Adrenal gland (tissue), 12 donors: Measurements from ENCODE around the gene ARHGAP30. TPM values are rescaled to one million over a fixed set of nuclear protein-coding genes. Genes with fewer than 3 reads are reported as not detected.

ENCODE experiments used
- DNase-seq, 7 donors: peaks; one replicate each; pipeline ENCODE4 v3.0.0-alpha.2; 2019 to 2020
- H3K27ac ChIP-seq, 5 donors: fragments of 200-600 bp; sonication (generic) in 4 of 5; 1 replicate in 3 of 5; 2 replicates in 2 of 5; pipeline versions ENCODE4 v1.5.1 to v1.8.0; 2016 to 2020; ENCODE audit warnings: mild to moderate bottlenecking in 1 of 5
- H3K27me3 ChIP-seq: fragments of 200-600 bp; 2 replicates; pipeline ENCODE4 v1.8.0; 2021
- H3K36me3 ChIP-seq, 2 donors: fragments of 200-600 bp; replicated peaks in 1 of 2; 1 replicate in 1 of 2; 2 replicates in 1 of 2; pipeline versions ENCODE4 v1.5.1 to v1.8.0; 2018 to 2022
- H3K4me1 ChIP-seq, 2 donors: fragments of 200-600 bp; replicated peaks in 1 of 2; 1 replicate in 1 of 2; 2 replicates in 1 of 2; pipeline versions ENCODE4 v1.5.1 to v1.8.0; 2018 to 2021
- H3K4me3 ChIP-seq, 4 donors: fragments of 200-600 bp; sonication (generic) in 3 of 4; one replicate each; pipeline ENCODE4 v1.5.1; 2016 to 2018
- H3K9me3 ChIP-seq, 3 donors: fragments of 200-600 bp; sonication (generic) in 1 of 3; replicated peaks in 1 of 3; 1 replicate in 2 of 3; 2 replicates in 1 of 3; pipeline versions ENCODE4 v1.5.1 to v1.8.0; 2016 to 2021
- CTCF ChIP-seq, 6 experiments: fragments of 450-650 bp in 4 of 6; fragments of 200-600 bp in 2 of 6; sonication (generic) in 1 of 6; IDR thresholded peaks; 1 replicate in 5 of 6; 2 replicates in 1 of 6; pipeline versions ENCODE4 v1.5.1 to v1.8.0; 2016 to 2021; ENCODE audit warnings: antibody characterized with exemption in 6 of 6, mild to moderate bottlenecking in 2 of 6, moderate library complexity in 1 of 6
- POLR2A ChIP-seq, 2 donors: fragments of 450-650 bp; IDR thresholded peaks; one replicate each; pipeline ENCODE4 v1.6.1; 2017; ENCODE audit warnings: antibody characterized with exemption in 2 of 2, mild to moderate bottlenecking in 2 of 2, moderate library complexity in 1 of 2
- WGBS, 4 donors: extraction: QIAGEN DNeasy Blood & Tissue Kit in 2 of 4; methylation state at CpG; one replicate each; pipeline versions ENCODE4 v1.1.5 to v1.1.7; 2013 to 2017; 5-methylcytosine and 5-hydroxymethylcytosine counted together
- intact Hi-C, 2 donors: fragments of 100-400 bp; cut with DNase I; formaldehyde crosslinking; loops; one replicate each; pipeline versions ENCODE4 v1.14.1 to v1.15.0; 2022 to 2023
- polyA plus RNA-seq, 3 donors: library from polyadenylated mRNA; stranded (reverse); fragments of 200-250 nt in 2 of 3; fragments of 350-450 nt in 1 of 3; fragmentation: Illumina TruSeq in 1 of 3; extraction: RNeasy Lipid Tissue Mini Kit (QIAGEN cat#74804) in 1 of 3; gene quantifications; one replicate each; pipeline ENCODE4 v1.2.3, GENCODE V29; 2013 to 2014
- total RNA-seq, 9 donors: library from RNA; depleted of rRNA in 4 of 9; stranded (reverse); fragments of >200 nt in 4 of 9; fragments of 120-200 nt in 1 of 9; fragmentation: NEBNext Ultra II Directional in 1 of 9; extraction: Animal tissue kit (Norgen Biotek cat#: 25700) in 1 of 9; gene quantifications; one replicate each; pipeline versions ENCODE4 v1.1.0 to v1.2.4, GENCODE V29; 2013 to 2023
- donor health status: healthy with polysubstance abuse.
- donor health status: Bipolar disorder and iron deficiency.
- donor health status: DM: yes; HTN: yes; CAD: no.
- donor health status: DM: no; HTN: no; CAD: no.
- donor health status: DM: no; HTN: no; CAD: no.
- donor health status: DM: yes; HTN: yes; CAD: no.

The ARHGAP30 gene
- total and polyA plus RNA-seq, 12 donors, result 0.89 to 17.5 (median 9.9) TPM

GRCh38 chr1:161098210-161099068 is 28.7 kb upstream of the ARHGAP30 start, which contains the start of gene KLHDC9:
Gene KLHDC9 (plus strand): TSS chr1:161098361. CDS start chr1:161098536, 175 bp downstream.
- peaks cover 6 to 7% of the 10 kb centered on the region in 2 donors for H3K4me1 ChIP-seq
- intact Hi-C loops, result loop anchor here (5.0 kb wide), 1 partner anchor 106 kb away; no protein-coding TSS in a partner anchor
- H3K9me3 ChIP-seq, result no peaks in the 10 kb centered on the region
- no peaks in the 10 kb centered on the region for H3K27me3 ChIP-seq
- 4 to 19% (median 12%) methylated on average over 21 to 71 of the region's 71 CpGs for WGBS, 4 donors
- H3K36me3 ChIP-seq, result peaks cover 0 to 16% of the 10 kb centered on the region in 2 donors
- TF ChIP-seq CTCF (IDR thresholded peaks at IDR 0.05), result peak in 2 of 6 experiments; percentile 21 to 34
- no peak for TF ChIP-seq POLR2A (IDR thresholded peaks at IDR 0.05)
- peak within 1 kb of the TSS in 3 of 4 donors; percentile 7 to 77 (median 50) for H3K4me3 ChIP-seq
- H3K27ac ChIP-seq, result peak within 1 kb of the TSS in 2 of 5 donors; percentile 76 to 80
- peak; percentile 77 to 95 (median 90) for DNase-seq

- peaks cover 0 to 11% of the 10 kb centered on the region in 2 donors for H3K36me3 ChIP-seq
- peaks cover 6 to 7% of the 10 kb centered on the region in 2 donors for H3K4me1 ChIP-seq
- no peaks in the 10 kb centered on the region for H3K27me3 ChIP-seq
- DNase-seq, result peak in 1 of 7 donors; percentile 49
- H3K9me3 ChIP-seq, result no peaks in the 10 kb centered on the region
- 43 to 65% (median 52%) methylated on average over 1 of the region's 1 CpG for WGBS, 4 donors
- no peak overlapping the region for H3K4me3 ChIP-seq
- intact Hi-C loops, result loop anchor here (5.0 kb wide), 1 partner anchor 104 kb away; no protein-coding TSS in a partner anchor
- TF ChIP-seq POLR2A (IDR thresholded peaks at IDR 0.05) (no peak), CTCF (IDR thresholded peaks at IDR 0.05) (no peak)
- H3K27ac ChIP-seq, result no peak overlapping the region
These were observed 26.8 kb upstream of the ARHGAP30 start for GRCh38 chr1:161096530-161096929.

GRCh38 chr1:161096015-161096414 is 26.3 kb upstream of the ARHGAP30 start:
- no peak overlapping the region for H3K4me3 ChIP-seq
- no peaks in the 10 kb centered on the region for H3K9me3 ChIP-seq
- no peak for DNase-seq
- H3K27ac ChIP-seq, result no peak overlapping the region
- H3K36me3 ChIP-seq, result peaks cover 0 to 7% of the 10 kb centered on the region in 2 donors
- intact Hi-C loops, result loop anchor here (5.0 kb wide), 1 partner anchor 104 kb away; no protein-coding TSS in a partner anchor
- H3K4me1 ChIP-seq, result peaks cover 6 to 7% of the 10 kb centered on the region in 2 donors
- no peaks in the 10 kb centered on the region for H3K27me3 ChIP-seq
- 74 to 81% (median 76%) methylated on average over 2 of the region's 2 CpGs for WGBS, 4 donors
- TF ChIP-seq CTCF (IDR thresholded peaks at IDR 0.05) (no peak), POLR2A (IDR thresholded peaks at IDR 0.05) (no peak)

GRCh38 chr1:161095230-161095629 is 25.5 kb upstream of the ARHGAP30 start:
- Histone ChIP-seq H3K36me3 (no peaks in the 10 kb centered on the region), H3K9me3 (no peaks in the 10 kb centered on the region), H3K27ac (no peak overlapping the region), H3K27me3 (no peaks in the 10 kb centered on the region), H3K4me3 (no peak overlapping the region), H3K4me1 (peaks cover 6 to 7% of the 10 kb centered on the region in 2 donors)
- 86 to 93% (median 88%) methylated on average over 6 of the region's 6 CpGs for WGBS, 4 donors
- intact Hi-C loops, result loop anchor here (5.0 kb wide), 1 partner anchor 103 kb away; no protein-coding TSS in a partner anchor
- no peak for DNase-seq
- TF ChIP-seq POLR2A (IDR thresholded peaks at IDR 0.05) (no peak), CTCF (IDR thresholded peaks at IDR 0.05) (no peak)
